ENCODE data around the gene CENPV. TPM values are rescaled to one million over a fixed set of nuclear protein-coding genes. Genes with fewer than 3 reads are reported as not detected.

The CENPV gene
- total RNA-seq, 2 experiments from 2014 or later, result 18.5 to 19.4 TPM

DNA sequence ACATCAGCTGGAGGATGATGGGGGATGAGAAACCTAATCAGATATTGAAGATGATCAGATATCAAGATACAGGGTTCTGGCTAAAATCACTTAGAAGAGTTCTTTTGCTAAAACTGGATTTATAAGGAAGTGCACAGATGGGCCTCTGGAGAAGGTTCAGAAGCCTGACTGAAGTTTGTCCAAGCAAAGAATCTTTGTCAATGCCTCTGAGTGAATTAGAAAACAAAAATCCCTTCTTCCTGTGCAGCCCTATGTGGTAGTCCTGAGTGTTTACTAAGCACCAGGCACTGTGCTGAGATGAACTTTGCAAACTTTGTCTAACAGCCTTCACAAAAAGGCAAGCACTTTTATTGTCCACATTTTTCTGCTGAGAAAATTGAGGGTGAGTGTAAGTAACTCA lies 11.4 kb upstream of the CENPV start:
- TF ChIP-seq, protein P1, sequence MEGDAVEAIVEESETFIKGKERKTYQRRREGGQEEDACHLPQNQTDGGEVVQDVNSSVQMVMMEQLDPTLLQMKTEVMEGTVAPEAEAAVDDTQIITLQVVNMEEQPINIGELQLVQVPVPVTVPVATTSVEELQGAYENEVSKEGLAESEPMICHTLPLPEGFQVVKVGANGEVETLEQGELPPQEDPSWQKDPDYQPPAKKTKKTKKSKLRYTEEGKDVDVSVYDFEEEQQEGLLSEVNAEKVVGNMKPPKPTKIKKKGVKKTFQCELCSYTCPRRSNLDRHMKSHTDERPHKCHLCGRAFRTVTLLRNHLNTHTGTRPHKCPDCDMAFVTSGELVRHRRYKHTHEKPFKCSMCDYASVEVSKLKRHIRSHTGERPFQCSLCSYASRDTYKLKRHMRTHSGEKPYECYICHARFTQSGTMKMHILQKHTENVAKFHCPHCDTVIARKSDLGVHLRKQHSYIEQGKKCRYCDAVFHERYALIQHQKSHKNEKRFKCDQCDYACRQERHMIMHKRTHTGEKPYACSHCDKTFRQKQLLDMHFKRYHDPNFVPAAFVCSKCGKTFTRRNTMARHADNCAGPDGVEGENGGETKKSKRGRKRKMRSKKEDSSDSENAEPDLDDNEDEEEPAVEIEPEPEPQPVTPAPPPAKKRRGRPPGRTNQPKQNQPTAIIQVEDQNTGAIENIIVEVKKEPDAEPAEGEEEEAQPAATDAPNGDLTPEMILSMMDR (IDR thresholded peaks at IDR 0.05), result no peak
- H3K36me3 Mint-ChIP-seq (ENCODE audit: low read depth), result no peaks in the 10 kb centered on the region
- Histone ChIP-seq H3K36me3 (ENCODE audit: insufficient read depth, low read length) (no peaks in the 10 kb centered on the region), H3K4me1 (ENCODE audit: insufficient read depth, low read length) (peaks cover 4% of the 10 kb centered on the region), H3K9me3 (ENCODE audit: control insufficient read depth in 1 of 2, insufficient read depth in 1 of 2, low read length in 2 of 2) (no peaks in the 10 kb centered on the region), H3K27me3 (ENCODE audit: control insufficient read depth in 1 of 2, insufficient read depth in 2 of 2, low read length in 2 of 2) (no peaks in the 10 kb centered on the region), H3K27ac (ENCODE audit: low read depth in 1 of 2, low read length in 2 of 2) (no peak overlapping the region), H3K4me3 (ENCODE audit: low read length) (no peak overlapping the region)
- ATAC-seq (ENCODE audit: poor library complexity) (no peak), DNase-seq (no peak)
- intact Hi-C loops (cut with DNase I, micrococcal nuclease), result loop anchor here (1.0 to 10.0 kb wide), 3 partner anchors 50 to 158 kb away; partner anchors contain the start of gene TRPV2 (in 1 of the 2)
- no peak overlapping the region for H3K27ac Mint-ChIP-seq
- POLR2A ChIA-PET, result interaction anchor here (0.6 to 2.8 kb wide), 5 partner anchors 12 to 875 kb away, joined by 3 to 17 read pairs (median 12); partner anchors contain the start of genes CENPV, TRPV2 and UBB
- CTCF ChIA-PET, result interaction anchor here (1.2 to 2.1 kb wide), 13 partner anchors 9 to 171 kb away, joined by 3 to 26 read pairs (median 8); partner anchors contain the start of genes CENPV and TRPV2
- H3K27me3 Mint-ChIP-seq, result no peaks in the 10 kb centered on the region
- H3K4me1 Mint-ChIP-seq (ENCODE audit: low read depth), result no peaks in the 10 kb centered on the region
- no peaks in the 10 kb centered on the region for H3K9me3 Mint-ChIP-seq
- no peak overlapping the region for H3K4me3 Mint-ChIP-seq

- no peaks in the 10 kb centered on the region for H3K36me3 Mint-ChIP-seq (ENCODE audit: low read depth)
- H3K36me3 ChIP-seq (ENCODE audit: insufficient read depth, low read length), result no peaks in the 10 kb centered on the region
- no peak overlapping the region for H3K27ac ChIP-seq (ENCODE audit: low read depth in 1 of 2, low read length in 2 of 2)
- H3K27ac Mint-ChIP-seq, result no peak overlapping the region
- no peak overlapping the region for H3K4me3 ChIP-seq (ENCODE audit: low read length)
- DNase-seq (peak; percentile 57 to 85 (median 66)), ATAC-seq (ENCODE audit: poor library complexity) (peak; percentile 98)
- H3K4me3 Mint-ChIP-seq, result no peak overlapping the region
- intact Hi-C loops (cut with DNase I, micrococcal nuclease), result loop anchor here (1.0 to 10.0 kb wide), 4 partner anchors 51 to 158 kb away; partner anchors contain the start of gene TRPV2 (in 2 of the 2)
- H3K9me3 Mint-ChIP-seq, result no peaks in the 10 kb centered on the region
- no peaks in the 10 kb centered on the region for H3K4me1 Mint-ChIP-seq (ENCODE audit: low read depth)
- peaks cover 4% of the 10 kb centered on the region for H3K4me1 ChIP-seq (ENCODE audit: insufficient read depth, low read length)
- H3K27me3 Mint-ChIP-seq, result no peaks in the 10 kb centered on the region
- CTCF ChIA-PET, result interaction anchor here (0.6 to 2.1 kb wide), 20 partner anchors 9 to 172 kb away, joined by 3 to 26 read pairs (median 5); partner anchors contain the start of genes CENPV, TRPV2 and UBB
- POLR2A ChIA-PET, result interaction anchor here (0.6 to 2.8 kb wide), 6 partner anchors 8 to 148 kb away, joined by 3 to 17 read pairs (median 10); partner anchors contain the start of genes CENPV, NCOR1, TRPV2 and UBB
- no peaks in the 10 kb centered on the region for H3K9me3 ChIP-seq (ENCODE audit: control insufficient read depth in 1 of 2, insufficient read depth in 1 of 2, low read length in 2 of 2)
- H3K27me3 ChIP-seq (ENCODE audit: control insufficient read depth in 1 of 2, insufficient read depth in 2 of 2, low read length in 2 of 2), result no peaks in the 10 kb centered on the region
- TF ChIP-seq, protein P1 (IDR thresholded peaks at IDR 0.05), result peak; percentile 98
These were observed 10.7 kb upstream of the CENPV start for GRCh38 chr17:16363749-16364536.

DNA sequence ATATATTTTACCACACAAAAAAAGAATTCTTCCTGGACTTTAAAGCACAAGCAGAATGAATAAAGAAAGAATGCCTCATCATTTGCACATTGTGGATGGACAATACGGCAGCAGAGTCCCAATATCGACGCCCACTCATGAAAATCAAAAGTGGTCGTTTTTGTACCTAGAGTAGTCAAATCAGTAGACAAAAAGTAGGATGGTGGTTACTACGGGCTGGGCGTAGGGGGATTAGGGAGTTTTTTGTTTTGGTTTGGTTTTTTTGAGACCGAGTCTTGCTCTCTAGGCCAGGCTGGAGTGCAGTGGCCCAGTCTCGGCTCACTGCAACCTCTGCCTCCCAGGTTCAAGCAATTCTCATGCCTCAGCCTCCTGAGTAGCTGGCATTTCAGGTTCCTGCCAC lies 8.6 kb upstream of the CENPV start:
- no peak overlapping the region for H3K4me3 ChIP-seq (ENCODE audit: low read length)
- Mint-ChIP-seq H3K36me3 (ENCODE audit: low read depth) (no peaks in the 10 kb centered on the region), H3K9me3 (no peaks in the 10 kb centered on the region), H3K27ac (no peak overlapping the region), H3K4me3 (no peak overlapping the region), H3K4me1 (ENCODE audit: low read depth) (no peaks in the 10 kb centered on the region), H3K27me3 (no peaks in the 10 kb centered on the region)
- POLR2A ChIA-PET, result no interaction called here
- DNase-seq (no peak), ATAC-seq (ENCODE audit: poor library complexity) (no peak)
- intact Hi-C loops (cut with DNase I, micrococcal nuclease), result loop anchor here (2.0 to 10.0 kb wide), 3 partner anchors 53 to 160 kb away; partner anchors contain the start of gene TRPV2 (in 2 of the 2)
- no peaks in the 10 kb centered on the region for H3K9me3 ChIP-seq (ENCODE audit: control insufficient read depth in 1 of 2, insufficient read depth in 1 of 2, low read length in 2 of 2)
- no peak overlapping the region for H3K27ac ChIP-seq (ENCODE audit: low read depth in 1 of 2, low read length in 2 of 2)
- H3K4me1 ChIP-seq (ENCODE audit: insufficient read depth, low read length), result peaks cover 4% of the 10 kb centered on the region
- no peaks in the 10 kb centered on the region for H3K27me3 ChIP-seq (ENCODE audit: control insufficient read depth in 1 of 2, insufficient read depth in 2 of 2, low read length in 2 of 2)
- H3K36me3 ChIP-seq (ENCODE audit: insufficient read depth, low read length), result no peaks in the 10 kb centered on the region
- CTCF ChIA-PET, result no interaction called here
- TF ChIP-seq, protein P1 (IDR thresholded peaks at IDR 0.05), result no peak

All from CD4-positive, alpha-beta T cell (primary cell).